ENCODE data around the gene ANKRD34A. TPM values are rescaled to one million over a fixed set of nuclear protein-coding genes. Genes with fewer than 3 reads are reported as not detected.

Gene ANKRD34A
- total and polyA plus RNA-seq, 2 donors from 2014 or later, result 0.37 to 0.76 TPM

DNA sequence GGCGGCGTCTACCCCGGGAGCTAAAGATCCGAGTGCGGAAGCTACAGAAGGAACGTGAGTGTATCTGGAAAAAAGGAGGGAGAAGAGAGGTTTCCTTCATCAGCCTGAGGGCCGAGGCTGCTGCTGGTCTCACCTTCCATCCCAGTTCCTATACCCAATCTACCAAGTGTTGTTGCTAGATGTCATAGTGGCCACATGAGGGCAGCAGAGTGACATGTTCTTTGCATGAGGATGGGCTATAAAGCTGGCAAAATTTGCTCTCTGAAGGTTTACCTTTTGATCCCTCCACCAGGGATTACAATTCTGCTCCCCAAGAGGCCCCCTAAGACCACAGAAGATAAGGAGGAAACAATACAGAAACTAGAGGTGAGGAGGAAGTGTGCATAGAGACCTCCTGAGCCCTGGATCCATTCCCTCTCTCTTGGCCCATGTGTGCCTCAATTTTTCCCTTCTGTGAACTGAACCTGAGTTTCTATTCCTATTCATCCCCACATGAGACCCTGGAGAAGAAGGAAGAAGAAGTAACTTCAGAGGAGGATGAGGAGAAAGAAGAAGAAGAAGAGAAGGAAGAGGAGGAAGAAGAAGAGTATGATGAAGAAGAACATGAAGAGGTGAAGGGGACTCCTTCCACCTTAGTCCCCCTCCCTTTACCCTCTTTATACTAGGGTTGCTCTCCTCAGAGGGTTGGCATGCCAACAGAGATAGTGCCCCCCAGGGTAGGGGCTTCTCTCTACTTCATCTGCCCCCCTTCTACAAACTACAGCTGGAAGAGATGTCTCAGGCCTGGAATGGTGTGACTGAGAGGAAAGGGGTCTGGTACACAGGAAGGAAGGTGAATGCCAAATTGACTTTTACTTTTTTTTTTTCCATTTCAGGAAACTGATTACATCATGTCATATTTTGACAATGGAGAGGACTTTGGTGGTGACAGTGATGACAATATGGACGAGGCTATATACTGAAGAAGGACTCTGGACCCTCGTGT, 13.4 kb upstream of the ANKRD34A start:
- peak overlapping the region; percentile 31 to 87 (median 63) for H3K9ac ChIP-seq (ENCODE audit: low read length in 3 of 3)
- H3K27me3 ChIP-seq (ENCODE audit: control insufficient read depth, insufficient read depth, low read length), result no peaks in the 10 kb centered on the region
- FAIRE-seq (no peak), DNase-seq (peak; percentile 75 to 93 (median 77))
- TF ChIP-seq, protein P1, sequence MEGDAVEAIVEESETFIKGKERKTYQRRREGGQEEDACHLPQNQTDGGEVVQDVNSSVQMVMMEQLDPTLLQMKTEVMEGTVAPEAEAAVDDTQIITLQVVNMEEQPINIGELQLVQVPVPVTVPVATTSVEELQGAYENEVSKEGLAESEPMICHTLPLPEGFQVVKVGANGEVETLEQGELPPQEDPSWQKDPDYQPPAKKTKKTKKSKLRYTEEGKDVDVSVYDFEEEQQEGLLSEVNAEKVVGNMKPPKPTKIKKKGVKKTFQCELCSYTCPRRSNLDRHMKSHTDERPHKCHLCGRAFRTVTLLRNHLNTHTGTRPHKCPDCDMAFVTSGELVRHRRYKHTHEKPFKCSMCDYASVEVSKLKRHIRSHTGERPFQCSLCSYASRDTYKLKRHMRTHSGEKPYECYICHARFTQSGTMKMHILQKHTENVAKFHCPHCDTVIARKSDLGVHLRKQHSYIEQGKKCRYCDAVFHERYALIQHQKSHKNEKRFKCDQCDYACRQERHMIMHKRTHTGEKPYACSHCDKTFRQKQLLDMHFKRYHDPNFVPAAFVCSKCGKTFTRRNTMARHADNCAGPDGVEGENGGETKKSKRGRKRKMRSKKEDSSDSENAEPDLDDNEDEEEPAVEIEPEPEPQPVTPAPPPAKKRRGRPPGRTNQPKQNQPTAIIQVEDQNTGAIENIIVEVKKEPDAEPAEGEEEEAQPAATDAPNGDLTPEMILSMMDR (IDR thresholded peaks at IDR 0.05; ENCODE audit: borderline replicate concordance, extremely low read depth, insufficient read depth), result peak; percentile 95
- no peaks in the 10 kb centered on the region for H3K9me3 ChIP-seq (ENCODE audit: control insufficient read depth in 2 of 3, insufficient read depth in 1 of 3, low read length in 3 of 3)
- H3K27ac ChIP-seq (ENCODE audit: low read depth in 2 of 2, low read length in 2 of 2), result peak overlapping the region; percentile 92 to 94
- H3K36me3 ChIP-seq (ENCODE audit: control insufficient read depth in 2 of 3, insufficient read depth in 3 of 3, low read length in 3 of 3), result no peaks in the 10 kb centered on the region
- H3K4me1 ChIP-seq (ENCODE audit: control insufficient read depth in 2 of 3, insufficient read depth in 2 of 3, low read depth in 1 of 3, low read length in 3 of 3), result peaks cover 20 to 38% (median 37%) of the 10 kb centered on the region in 3 donors
- intact Hi-C loops (cut with DNase I), result no loop called here
- H3K4me3 ChIP-seq (ENCODE audit: low read length in 3 of 3), result no peak overlapping the region

DNA sequence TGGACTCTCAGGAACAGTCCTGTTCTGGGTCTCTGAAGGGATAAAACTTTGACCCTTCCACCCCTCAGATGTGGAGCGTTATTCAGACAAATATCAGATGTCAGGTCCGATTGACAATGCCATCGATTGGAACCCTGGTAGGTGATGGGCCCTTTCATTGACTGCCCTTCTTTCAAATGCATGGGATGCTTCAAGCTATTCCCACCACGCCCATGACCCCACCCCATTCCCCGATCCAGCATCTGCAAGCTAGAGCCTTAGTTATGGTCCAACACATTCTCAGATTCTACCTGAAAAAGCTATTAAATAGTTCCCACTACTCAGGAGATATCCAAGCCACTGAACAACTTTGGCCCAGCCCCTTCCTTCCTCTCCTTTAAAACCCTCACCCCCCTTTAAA, 12.6 kb upstream of the ANKRD34A start:
- peaks cover 20 to 30% (median 29%) of the 10 kb centered on the region in 3 donors for H3K4me1 ChIP-seq (ENCODE audit: control insufficient read depth in 2 of 3, insufficient read depth in 2 of 3, low read depth in 1 of 3, low read length in 3 of 3)
- intact Hi-C loops (cut with DNase I), result no loop called here
- TF ChIP-seq, protein P1 (IDR thresholded peaks at IDR 0.05; ENCODE audit: borderline replicate concordance, extremely low read depth, insufficient read depth), result no peak
- no peaks in the 10 kb centered on the region for H3K9me3 ChIP-seq (ENCODE audit: control insufficient read depth in 2 of 3, insufficient read depth in 1 of 3, low read length in 3 of 3)
- FAIRE-seq, result no peak
- H3K4me3 ChIP-seq (ENCODE audit: low read length in 3 of 3), result no peak overlapping the region
- no peaks in the 10 kb centered on the region for H3K27me3 ChIP-seq (ENCODE audit: control insufficient read depth, insufficient read depth, low read length)
- peak in 1 of 5 donors; percentile 40 for DNase-seq
- no peaks in the 10 kb centered on the region for H3K36me3 ChIP-seq (ENCODE audit: control insufficient read depth in 2 of 3, insufficient read depth in 3 of 3, low read length in 3 of 3)
- H3K9ac ChIP-seq (ENCODE audit: low read length in 3 of 3), result no peak overlapping the region
- no peak overlapping the region for H3K27ac ChIP-seq (ENCODE audit: low read depth in 2 of 2, low read length in 2 of 2)

DNA sequence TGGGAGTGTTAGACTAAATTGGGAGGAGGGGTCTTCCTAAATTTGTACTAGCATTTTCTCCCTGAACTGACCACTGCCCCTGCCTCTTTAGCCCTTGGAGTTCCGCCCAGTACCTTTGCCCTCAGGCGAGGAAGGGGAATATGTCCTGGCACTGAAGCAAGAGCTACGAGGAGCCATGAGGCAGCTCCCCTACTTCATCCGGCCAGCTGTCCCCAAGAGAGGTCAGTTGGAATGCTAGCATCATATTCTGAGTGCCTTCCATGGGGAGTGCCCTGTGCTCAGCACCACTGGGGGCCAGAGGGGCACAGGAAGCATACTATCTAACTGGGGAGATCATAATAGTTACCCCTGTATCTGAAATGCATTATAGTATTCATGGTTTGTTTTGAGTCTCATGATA, 10.8 kb upstream of the ANKRD34A start:
- no peaks in the 10 kb centered on the region for H3K36me3 ChIP-seq (ENCODE audit: control insufficient read depth in 2 of 3, insufficient read depth in 3 of 3, low read length in 3 of 3)
- DNase-seq (peak in 1 of 5 donors; percentile 24), FAIRE-seq (no peak)
- no peaks in the 10 kb centered on the region for H3K27me3 ChIP-seq (ENCODE audit: control insufficient read depth, insufficient read depth, low read length)
- H3K4me1 ChIP-seq (ENCODE audit: control insufficient read depth in 2 of 3, insufficient read depth in 2 of 3, low read depth in 1 of 3, low read length in 3 of 3), result peaks cover 20 to 22% (median 21%) of the 10 kb centered on the region in 3 donors
- TF ChIP-seq, protein P1 (IDR thresholded peaks at IDR 0.05; ENCODE audit: borderline replicate concordance, extremely low read depth, insufficient read depth), result no peak
- H3K27ac ChIP-seq (ENCODE audit: low read depth in 2 of 2, low read length in 2 of 2), result no peak overlapping the region
- H3K4me3 ChIP-seq (ENCODE audit: low read length in 3 of 3), result no peak overlapping the region
- H3K9me3 ChIP-seq (ENCODE audit: control insufficient read depth in 2 of 3, insufficient read depth in 1 of 3, low read length in 3 of 3), result no peaks in the 10 kb centered on the region
- H3K9ac ChIP-seq (ENCODE audit: low read length in 3 of 3), result no peak overlapping the region
- intact Hi-C loops (cut with DNase I), result no loop called here
